Panc1 (cell line): ENCODE measurements around the gene LANCL1.

Experiments used
- CTCF ChIP-seq: fragments of 450-650 bp; IDR thresholded peaks from 2 replicates; pipeline ENCODE4 v1.5.1; 2017; ENCODE audit warnings: mild to moderate bottlenecking
- POLR2AphosphoS5 ChIP-seq: IDR thresholded peaks from 2 replicates; pipeline ENCODE4 v1.6.1; 2012; ENCODE audit warnings: mild to moderate bottlenecking, low read depth, low read length, moderate library complexity
- REST ChIP-seq, 2 experiments: IDR thresholded peaks; 2 replicates each; pipeline ENCODE4 v1.6.1; 2011 to 2012; ENCODE audit warnings: low read depth in 2 of 2, control low read depth in 1 of 2, low read length in 1 of 2, mild to moderate bottlenecking in 1 of 2, moderate library complexity in 1 of 2; ENCODE audit not compliant: insufficient read depth in 1 of 2
- SIN3A ChIP-seq: IDR thresholded peaks from 2 replicates; pipeline ENCODE4 v1.6.1; 2012; ENCODE audit warnings: low read depth, mild to moderate bottlenecking, low read length, moderate library complexity, borderline replicate concordance; ENCODE audit not compliant: insufficient read depth
- TCF7L2 ChIP-seq: IDR thresholded peaks from 2 replicates; pipeline ENCODE4 v1.6.1; 2011; ENCODE audit warnings: mild to moderate bottlenecking, low read depth, low read length, inconsistent platforms

- TF ChIP-seq CTCF (no peak), POLR2AphosphoS5 (no peak), SIN3A (no peak), REST (IDR thresholded peaks at IDR 0.05; ENCODE audit: insufficient read depth in 1 of 2, low read depth in 2 of 2, low read length in 1 of 2) (no peak), TCF7L2 (no peak)
Measured at GRCh38 chr2:210496512-210496911, 20.0 kb upstream of the LANCL1 start.
